Stimulated activated CD4-positive, alpha-beta T cell treated with anti-CD3 and anti-CD28 coated beads, TNF-alpha, amount 100 ng/mL, for 1 hour (primary cell): ENCODE data around the gene PHF21A.
"Not testable (repeated sequence)": the region's sequence is repeated elsewhere in the genome, so short reads cannot be mapped to it uniquely, and the experiment has no call there.

Experiments
- DNase-seq, 3 donors: peaks; one replicate each; pipeline ENCODE4 v3.0.0-alpha.2; 2020; ENCODE audit warnings: low read depth in 3 of 3, low spot score in 1 of 3

PHF21A gene

GRCh38 chr11:45988921-45989320 lies 132.3 kb downstream of the PHF21A start:
- no peak for DNase-seq

- DNase-seq, result no peak
Observed at GRCh38 chr11:45985212-45985611, 136.0 kb downstream of the PHF21A start.

GRCh38 chr11:45984192-45984591 lies 137.1 kb downstream of the PHF21A start:
- no peak for DNase-seq

- no peak for DNase-seq
Observed at GRCh38 chr11:45983471-45983845, 137.8 kb downstream of the PHF21A start.

GRCh38 chr11:45982656-45983470 lies 138.4 kb downstream of the PHF21A start:
- peak in 1 of 3 donors; percentile 16 for DNase-seq

- not testable (repeated sequence) for DNase-seq
Observed at GRCh38 chr11:45981826-45982225, 139.4 kb downstream of the PHF21A start.

- DNase-seq, result no peak
Observed at GRCh38 chr11:45974806-45975205, 146.4 kb downstream of the PHF21A start.

GRCh38 chr11:45973601-45974000 lies 147.7 kb downstream of the PHF21A start:
- no peak for DNase-seq

- DNase-seq, result no peak
Observed at GRCh38 chr11:45968901-45969300, 152.4 kb downstream of the PHF21A start.

- DNase-seq, result no peak
Observed at GRCh38 chr11:45967506-45967905, 153.7 kb downstream of the PHF21A start.

- peak; percentile 15 to 22 (median 20) for DNase-seq
Observed at GRCh38 chr11:45964911-45965389, 156.3 kb downstream of the PHF21A start.

- DNase-seq, result no peak
Observed at GRCh38 chr11:45961751-45962240, 159.5 kb downstream of the PHF21A start.

GRCh38 chr11:45960387-45961095 lies 160.7 kb downstream of the PHF21A start:
- no peak for DNase-seq

- DNase-seq, result no peak
Observed at GRCh38 chr11:45959851-45960250, 161.4 kb downstream of the PHF21A start.

- no peak for DNase-seq
Observed at GRCh38 chr11:45949992-45950407, 171.3 kb downstream of the PHF21A start.

GRCh38 chr11:45948356-45948755 lies 172.9 kb downstream of the PHF21A start:
- DNase-seq, result no peak

GRCh38 chr11:45947885-45948284 lies 173.4 kb downstream of the PHF21A start:
- no peak for DNase-seq

GRCh38 chr11:45945397-45945999 lies 175.8 kb downstream of the PHF21A start:
- no peak for DNase-seq

GRCh38 chr11:45942381-45942780 lies 178.9 kb downstream of the PHF21A start:
- DNase-seq, result no peak

GRCh38 chr11:45941285-45941684 lies 180.0 kb downstream of the PHF21A start:
- no peak for DNase-seq

GRCh38 chr11:45939836-45940235 lies 181.4 kb downstream of the PHF21A start:
- no peak for DNase-seq

GRCh38 chr11:45937916-45938315 lies 183.3 kb downstream of the PHF21A start:
- DNase-seq, result no peak
